GM12878 (cell line): ENCODE measurements around the gene USH1G. TPM values are rescaled to one million over a fixed set of nuclear protein-coding genes. Genes with fewer than 3 reads are reported as not detected.
"Not testable (repeated sequence)": the region's sequence is repeated elsewhere in the genome, so short reads cannot be mapped to it uniquely, and the experiment has no call there.

Experiments
- ATAC-seq: fragments of 200-7000 bp; cut with Tn5 transposase; 3 replicates; pipeline ENCODE4 v1.9.1; 2020; ENCODE audit warnings: mild to moderate bottlenecking, moderate library complexity
- BruUV-seq: library from RNA; stranded (reverse); fragments of 400-500 nt; replicated peaks from 2 replicates; lab custom pipeline; 2021; lab: Mats Ljungman, UMichigan
- CTCF ChIA-PET: fragments of 300-600 bp; sonication (Branson Sonifier 250); formaldehyde crosslinking; extraction: SDS; loops from one replicate; lab custom pipeline; 2021; ENCODE audit warnings: inconsistent platforms; lab: Yijun Ruan, JAX
- POLR2A ChIA-PET: fragments of 350-600 bp; formaldehyde crosslinking; extraction: SDS; loops from one replicate; lab custom pipeline; 2021; ENCODE audit warnings: inconsistent platforms; lab: Charles Lee
- RAD21 ChIA-PET: fragments of 300-600 bp; sonication (Branson Sonifier 250); formaldehyde crosslinking; loops from one replicate; lab custom pipeline; 2023; ENCODE audit warnings: antibody characterized with exemption; ENCODE audit not compliant: unreplicated experiment; lab: Charles Lee
- SMC1A ChIA-PET: fragments of 300-600 bp; sonication (Branson Sonifier 250); formaldehyde crosslinking; loops from one replicate; lab custom pipeline; 2023; ENCODE audit not compliant: unreplicated experiment, uncharacterized antibody; lab: Charles Lee
- DNase-seq: peaks from one replicate; pipeline ENCODE4 v3.0.0-alpha.2; 2011; ENCODE audit warnings: low read depth, low spot score
- FAIRE-seq: peaks from 3 replicates; lab custom pipeline; 2011; peaks lifted over from hg19 to GRCh38; lab: Jason Lieb, UNC
- H2AFZ ChIP-seq: 2 replicates; pipeline ENCODE4 v1.6.0; 2011; ENCODE audit warnings: low read depth, low read length, control low read depth; ENCODE audit not compliant: control insufficient read depth
- H3K27ac ChIP-seq: 2 replicates; pipeline ENCODE4 v1.5.1; 2011; ENCODE audit warnings: control low read depth; ENCODE audit not compliant: control insufficient read depth, insufficient read depth
- H3K27me3 ChIP-seq, 2 experiments: replicated peaks in 1 of 2; 2 replicates each; pipeline versions ENCODE4 v1.6.0 to v1.6.1; 2011; ENCODE audit warnings: low read length in 1 of 2; ENCODE audit not compliant: control insufficient read depth in 2 of 2, insufficient read depth in 2 of 2
- H3K36me3 ChIP-seq, 2 experiments: 2 replicates each; pipeline ENCODE4 v1.5.1; 2011; ENCODE audit warnings: low read length in 1 of 2; ENCODE audit not compliant: control insufficient read depth in 2 of 2, insufficient read depth in 2 of 2
- H3K4me1 ChIP-seq: 2 replicates; pipeline ENCODE4 v1.6.1; 2011; ENCODE audit warnings: mild to moderate bottlenecking, low read length, moderate library complexity, mixed read lengths; ENCODE audit not compliant: control insufficient read depth, insufficient read depth
- H3K4me2 ChIP-seq: 2 replicates; pipeline ENCODE4 v1.6.0; 2011; ENCODE audit warnings: control low read depth; ENCODE audit not compliant: control insufficient read depth, insufficient read depth
- H3K4me3 ChIP-seq: fragments of 200-600 bp; sonication (generic); 2 replicates; pipeline ENCODE4 v1.5.1; 2016
- H3K79me2 ChIP-seq: 2 replicates; pipeline ENCODE4 v1.6.0; 2011; ENCODE audit warnings: low read length; ENCODE audit not compliant: control insufficient read depth, insufficient read depth
- H3K9ac ChIP-seq: 2 replicates; pipeline ENCODE4 v1.8.0; 2011; ENCODE audit warnings: low read length, control low read depth, mixed read lengths; ENCODE audit not compliant: control insufficient read depth, insufficient read depth
- H3K9me3 ChIP-seq: replicated peaks from 3 replicates; pipeline ENCODE4 v1.5.1; 2011; ENCODE audit warnings: mild to moderate bottlenecking, low read length; ENCODE audit not compliant: control insufficient read depth, insufficient read depth
- H4K20me1 ChIP-seq: 2 replicates; pipeline ENCODE4 v1.6.0; 2011; ENCODE audit not compliant: control insufficient read depth, insufficient read depth
- EP300 ChIP-seq, 2 experiments: fragments of 150-350 bp in 1 of 2; IDR thresholded peaks; 2 replicates each; pipeline ENCODE4 v1.6.1; 2011 to 2012; ENCODE audit warnings: low read depth in 2 of 2, low read length in 2 of 2, borderline replicate concordance in 1 of 2, improper control_type of control experiment in 1 of 2, inconsistent platforms in 1 of 2; ENCODE audit not compliant: control insufficient read depth in 1 of 2
- FOXK2 ChIP-seq: fragments of 450-650 bp; IDR thresholded peaks from 2 replicates; pipeline ENCODE4 v1.6.1; 2017; ENCODE audit warnings: mild to moderate bottlenecking, moderate library complexity
- RB1 ChIP-seq: fragments of 450-650 bp; formaldehyde crosslinking; IDR thresholded peaks from 2 replicates; pipeline ENCODE4 v1.6.1; 2017; ENCODE audit warnings: mild to moderate bottlenecking, borderline replicate concordance
- SUPT20H ChIP-seq: IDR thresholded peaks from 2 replicates; pipeline ENCODE4 v1.6.1; 2011; ENCODE audit warnings: low read depth, mild to moderate bottlenecking, low read length, moderate library complexity, borderline replicate concordance; ENCODE audit not compliant: control insufficient read depth
- YY1 ChIP-seq: IDR thresholded peaks from 2 replicates; pipeline ENCODE4 v1.6.1; 2011; ENCODE audit warnings: low read depth, mild to moderate bottlenecking, low read length
- ZBTB4 ChIP-seq: fragments of 450-650 bp; formaldehyde crosslinking; IDR thresholded peaks from 2 replicates; pipeline ENCODE4 v1.4.0; 2022; ENCODE audit warnings: mild to moderate bottlenecking, moderate library complexity
- ZNF24 ChIP-seq: fragments of 450-650 bp; IDR thresholded peaks from 2 replicates; pipeline ENCODE4 v1.6.1; 2017; ENCODE audit warnings: antibody characterized with exemption, mild to moderate bottlenecking
- WGBS: methylation state at CpG from one replicate; pipeline ENCODE4 v1.1.6; 2016; ENCODE audit warnings: low lambda C conversion rate; ENCODE audit not compliant: insufficient replicate concordance, insufficient coverage; ENCODE audit errors: missing lambda C conversion rate; 5-methylcytosine and 5-hydroxymethylcytosine counted together
- in situ Hi-C: fragments of 300-500 bp; cut with MboI; formaldehyde crosslinking; loops from 9 replicates; pipeline ENCODE4 v1.14.3; 2018; ENCODE audit warnings: mixed read lengths
- intact Hi-C: fragments of 100-400 bp; cut with micrococcal nuclease; formaldehyde crosslinking; loops from one replicate; pipeline ENCODE4 v1.14.2; 2022; ENCODE audit not compliant: unreplicated experiment
- polyA plus RNA-seq, 11 experiments: library from polyadenylated mRNA; depleted of rRNA in 4 of 11; unstranded in 6 of 11; stranded (reverse) in 5 of 11; fragments of >200 nt; fragmentation: Nextera tagmentation in 4 of 11; fragmentation: Illumina TruSeq in 1 of 11; extraction: Ambion mirVana in 4 of 11; extraction: Trizol in 1 of 11; gene quantifications; 1 replicate in 1 of 11; 2 replicates in 10 of 11; pipeline versions ENCODE4 v1.2.1 to v1.2.3, GENCODE V29; 2011 to 2016; ENCODE audit warnings: inconsistent platforms in 2 of 11, missing spikeins in 2 of 11, low read depth in 1 of 11
- total RNA-seq, 4 experiments: library from RNA; depleted of rRNA in 3 of 4; stranded (reverse); fragments of >200 nt in 3 of 4; fragmentation: Illumina TruSeq in 1 of 4; extraction: Trizol in 1 of 4; gene quantifications; 2 replicates each; pipeline versions ENCODE4 v1.2.1 to v1.2.3, GENCODE V29; 2013 to 2021

USH1G gene
- total and polyA plus RNA-seq, 10 of the 15 experiments (the other 5 are each of a cell fraction or from before 2014, with no cell fraction given): 0.05 to 0.62 (median 0.09) TPM; not detected in 7

GRCh38 chr17:74870512-74870911, 52.5 kb downstream of the USH1G start:
- H3K9ac ChIP-seq: no peak overlapping the region
- no peak overlapping the region for H3K4me2 ChIP-seq
- WGBS: 94% methylated on average over 2 of the region's 3 CpGs
- intact Hi-C loops (no loop called here), in situ Hi-C loops (no loop called here)
- H3K9me3 ChIP-seq: no peaks in the 10 kb centered on the region
- no peak for FAIRE-seq
- H2AFZ ChIP-seq: no peak overlapping the region
- no peak for TF ChIP-seq YY1
- TF ChIP-seq SUPT20H: no peak
- no peak for TF ChIP-seq ZNF24
- no peak for TF ChIP-seq RB1
- TF ChIP-seq FOXK2: no peak
- no peak for TF ChIP-seq ZBTB4 (CRISPR knock-in tag)
- no peak for TF ChIP-seq EP300 (IDR thresholded peaks at IDR 0.05; ENCODE audit: borderline replicate concordance in 1 of 2, control insufficient read depth in 1 of 2, low read depth in 2 of 2, low read length in 2 of 2)
- H3K4me3 ChIP-seq: no peak overlapping the region
- peaks cover 16% of the 10 kb centered on the region for H3K79me2 ChIP-seq
- DNase-seq: no peak
- no TSS peak for BruUV-seq
- ATAC-seq: no peak
- ChIA-PET POLR2A (interaction anchor here (0.6 to 1.5 kb wide), 3 partner anchors 124 to 606 kb away, joined by 3 read pairs; no protein-coding TSS in a partner anchor), RAD21 (interaction anchor here (0.9 kb wide), 1 partner anchor 213 kb away, joined by 3 read pairs; no protein-coding TSS in a partner anchor), CTCF (interaction anchor here (0.8 to 1.4 kb wide), 5 partner anchors 8 to 134 kb away, joined by 3 to 8 read pairs (median 3); no protein-coding TSS in a partner anchor), SMC1A (interaction anchor here (1.1 kb wide), 1 partner anchor 90 kb away, joined by 3 read pairs; no protein-coding TSS in a partner anchor)
- H3K36me3 ChIP-seq: no peaks in the 10 kb centered on the region; a peak in 3 of 4 replicates
- no peaks in the 10 kb centered on the region for H4K20me1 ChIP-seq
- no peaks in the 10 kb centered on the region for H3K27me3 ChIP-seq
- H3K27ac ChIP-seq: no peak overlapping the region
- H3K4me1 ChIP-seq: peaks cover 17% of the 10 kb centered on the region

GRCh38 chr17:74870028-74870427, 53.0 kb downstream of the USH1G start:
- RAD21 ChIA-PET, ATAC-seq, intact Hi-C loops, H3K27ac ChIP-seq, H3K4me3 ChIP-seq, H3K36me3 ChIP-seq, H3K4me2 ChIP-seq, H4K20me1 ChIP-seq, H3K27me3 ChIP-seq, FAIRE-seq, in situ Hi-C loops, DNase-seq, BruUV-seq, H3K9me3 ChIP-seq, H2AFZ ChIP-seq, H3K9ac ChIP-seq: not testable (repeated sequence)
- ChIA-PET SMC1A (interaction anchor here (1.1 kb wide), 2 partner anchors 12 to 91 kb away, joined by 3 read pairs; no protein-coding TSS in a partner anchor), CTCF (interaction anchor here (0.8 to 1.4 kb wide), 6 partner anchors 8 to 134 kb away, joined by 3 to 8 read pairs (median 3); no protein-coding TSS in a partner anchor), POLR2A (interaction anchor here (0.6 to 1.5 kb wide), 4 partner anchors 94 to 607 kb away, joined by 3 read pairs; partner anchors contain the start of gene NAT9)
- 86% methylated on average over 9 of the region's 9 CpGs for WGBS
- Histone ChIP-seq H3K4me1 (peaks cover 18% of the 10 kb centered on the region), H3K79me2 (peaks cover 16% of the 10 kb centered on the region)
